CD8-positive, alpha-beta memory T cell (primary cell): ENCODE results near the gene PLEKHA6. TPM values are rescaled to one million over a fixed set of nuclear protein-coding genes. Genes with fewer than 3 reads are reported as not detected.

Experiments used
- CTCF ChIA-PET: fragments of 350-600 bp; sonication (Branson Sonifier 250); formaldehyde crosslinking; loops from one replicate; lab custom pipeline; 2021; ENCODE audit warnings: antibody characterized with exemption; lab: Charles Lee
- POLR2A ChIA-PET: fragments of 350-600 bp; sonication (Branson Sonifier 250); formaldehyde crosslinking; loops from one replicate; lab custom pipeline; 2021; ENCODE audit warnings: antibody characterized with exemption; lab: Charles Lee
- DNase-seq, 5 donors: peaks; one replicate each; pipeline versions ENCODE4 v3.0.0 to v3.0.0-alpha.2; 2020 to 2022; ENCODE audit warnings: mixed read lengths in 1 of 5
- H3K27ac ChIP-seq: one replicate; pipeline ENCODE4 v1.7.0; 2013; ENCODE audit warnings: low read depth, mild to moderate bottlenecking, low read length, moderate library complexity
- H3K27me3 ChIP-seq: 2 replicates; pipeline ENCODE4 v1.7.0; 2013; ENCODE audit warnings: low read length, mild to moderate bottlenecking; ENCODE audit not compliant: insufficient read depth, poor library complexity, severe bottlenecking
- H3K36me3 ChIP-seq: 2 replicates; pipeline ENCODE4 v1.7.0; 2013; ENCODE audit warnings: mild to moderate bottlenecking, low read length, moderate library complexity; ENCODE audit not compliant: insufficient read depth
- H3K4me1 ChIP-seq: 2 replicates; pipeline ENCODE4 v1.7.0; 2013; ENCODE audit warnings: mild to moderate bottlenecking, low read length, moderate library complexity; ENCODE audit not compliant: insufficient read depth
- H3K4me3 ChIP-seq: 2 replicates; pipeline ENCODE4 v1.7.0; 2013; ENCODE audit warnings: mild to moderate bottlenecking, low read length
- H3K9me3 ChIP-seq: 2 replicates; pipeline ENCODE4 v1.7.0; 2013; ENCODE audit warnings: mild to moderate bottlenecking, low read length
- H3K27ac Mint-ChIP-seq, 8 donors: one replicate each; pipeline ENCODE4 v1.8.0; 2020 to 2021; ENCODE audit warnings: mixed read lengths in 8 of 8, mild to moderate bottlenecking in 6 of 8, inconsistent platforms in 3 of 8, moderate library complexity in 3 of 8
- H3K27me3 Mint-ChIP-seq, 2 donors: one replicate each; pipeline ENCODE4 v1.8.0; 2020 to 2021; ENCODE audit warnings: mixed read lengths in 2 of 2, mild to moderate bottlenecking in 1 of 2, moderate library complexity in 1 of 2
- H3K36me3 Mint-ChIP-seq, 3 donors: one replicate each; pipeline ENCODE4 v1.8.0; 2020 to 2021; ENCODE audit warnings: mixed read lengths in 3 of 3, inconsistent platforms in 1 of 3, mild to moderate bottlenecking in 1 of 3
- H3K4me1 Mint-ChIP-seq, 3 donors: one replicate each; pipeline ENCODE4 v1.8.0; 2020 to 2021; ENCODE audit warnings: mixed read lengths in 3 of 3, inconsistent platforms in 1 of 3, mild to moderate bottlenecking in 1 of 3
- H3K4me3 Mint-ChIP-seq, 7 donors: one replicate each; pipeline ENCODE4 v1.8.0; 2020 to 2021; ENCODE audit warnings: mixed read lengths in 7 of 7, mild to moderate bottlenecking in 6 of 7, moderate library complexity in 4 of 7, inconsistent platforms in 2 of 7
- H3K9me3 Mint-ChIP-seq, 5 donors: one replicate each; pipeline ENCODE4 v1.8.0; 2020 to 2022; ENCODE audit warnings: mixed read lengths in 5 of 5, mild to moderate bottlenecking in 3 of 5, moderate library complexity in 2 of 5, inconsistent platforms in 1 of 5
- polyA plus RNA-seq: library from polyadenylated mRNA; unstranded; fragments of 300-500 nt; fragmentation: Illumina TruSeq; gene quantifications from one replicate; pipeline ENCODE4 v1.2.3, GENCODE V29; 2021
- total RNA-seq, 2 experiments: library from RNA; stranded (reverse); gene quantifications; one replicate each; pipeline ENCODE4 v1.2.3, GENCODE V29; 2021

PLEKHA6 gene
- total and polyA plus RNA-seq, 3 experiments from 2014 or later = 0.09 to 0.13 TPM; not detected in 1

GRCh38 chr1:204404629-204405028 is 44.9 kb upstream of the PLEKHA6 start:
- no peak overlapping the region for H3K27ac ChIP-seq
- H3K27ac Mint-ChIP-seq = peak overlapping the region in 6 of 8 donors; percentile 36 to 61 (median 50)
- peaks cover 0 to 88% (median 13%) of the 10 kb centered on the region in 3 donors for H3K36me3 Mint-ChIP-seq

GRCh38 chr1:204402391-204402790 is 42.7 kb upstream of the PLEKHA6 start:
- POLR2A ChIA-PET = no interaction called here
- CTCF ChIA-PET = no interaction called here
- Histone ChIP-seq H3K36me3 (peaks cover 36% of the 10 kb centered on the region), H3K4me3 (no peak overlapping the region), H3K4me1 (peaks cover 20% of the 10 kb centered on the region), H3K27me3 (no peaks in the 10 kb centered on the region), H3K9me3 (no peaks in the 10 kb centered on the region), H3K27ac (no peak overlapping the region)
- DNase-seq = no peak
- Mint-ChIP-seq H3K36me3 (peaks cover 0 to 78% (median 12%) of the 10 kb centered on the region in 3 donors), H3K4me3 (peak overlapping the region in 1 of 7 donors; percentile 27), H3K27me3 (no peaks in the 10 kb centered on the region), H3K27ac (peak overlapping the region in 2 of 8 donors; percentile 56 to 64), H3K4me1 (peaks cover 27 to 58% (median 41%) of the 10 kb centered on the region in 3 donors), H3K9me3 (no peaks in the 10 kb centered on the region)

More at GRCh38 chr1:204404629-204405028, 44.9 kb upstream of the PLEKHA6 start:
- H3K4me3 Mint-ChIP-seq = peak overlapping the region in 4 of 7 donors; percentile 8 to 44 (median 30)
- Histone ChIP-seq H3K36me3 (peaks cover 35% of the 10 kb centered on the region), H3K4me1 (peaks cover 20% of the 10 kb centered on the region), H3K27me3 (no peaks in the 10 kb centered on the region), H3K4me3 (no peak overlapping the region), H3K9me3 (no peaks in the 10 kb centered on the region)
- H3K27me3 Mint-ChIP-seq = no peaks in the 10 kb centered on the region
- no peak for DNase-seq
- POLR2A ChIA-PET = no interaction called here
- peaks cover 32 to 60% (median 38%) of the 10 kb centered on the region in 3 donors for H3K4me1 Mint-ChIP-seq
- CTCF ChIA-PET = no interaction called here
- H3K9me3 Mint-ChIP-seq = no peaks in the 10 kb centered on the region

- Mint-ChIP-seq H3K27ac (peak overlapping the region in 4 of 8 donors; percentile 12 to 74 (median 48)), H3K36me3 (peaks cover 0 to 75% (median 12%) of the 10 kb centered on the region in 3 donors), H3K4me3 (no peak overlapping the region), H3K9me3 (no peaks in the 10 kb centered on the region), H3K4me1 (peaks cover 24 to 55% (median 38%) of the 10 kb centered on the region in 3 donors), H3K27me3 (no peaks in the 10 kb centered on the region)
- Histone ChIP-seq H3K36me3 (peaks cover 36% of the 10 kb centered on the region), H3K27me3 (no peaks in the 10 kb centered on the region), H3K4me3 (no peak overlapping the region), H3K4me1 (peaks cover 20% of the 10 kb centered on the region), H3K9me3 (no peaks in the 10 kb centered on the region), H3K27ac (no peak overlapping the region)
- DNase-seq = no peak
- POLR2A ChIA-PET = no interaction called here
- CTCF ChIA-PET = no interaction called here
These were observed 42.0 kb upstream of the PLEKHA6 start for GRCh38 chr1:204401730-204402129.

GRCh38 chr1:204400882-204401510 is 41.3 kb upstream of the PLEKHA6 start:
- Mint-ChIP-seq H3K27me3 (no peaks in the 10 kb centered on the region), H3K27ac (peak overlapping the region in 6 of 8 donors; percentile 10 to 87 (median 64)), H3K4me1 (peaks cover 19 to 47% (median 32%) of the 10 kb centered on the region in 3 donors), H3K4me3 (no peak overlapping the region), H3K36me3 (peaks cover 0 to 73% (median 10%) of the 10 kb centered on the region in 3 donors), H3K9me3 (no peaks in the 10 kb centered on the region)
- peaks cover 15% of the 10 kb centered on the region for H3K4me1 ChIP-seq
- H3K27ac ChIP-seq = no peak overlapping the region
- no peaks in the 10 kb centered on the region for H3K9me3 ChIP-seq
- CTCF ChIA-PET = interaction anchor here (0.7 to 1.0 kb wide), 2 partner anchors 38 to 105 kb away, joined by 3 to 4 read pairs; no protein-coding TSS in a partner anchor
- no peak overlapping the region for H3K4me3 ChIP-seq
- H3K27me3 ChIP-seq = no peaks in the 10 kb centered on the region
- no peak for DNase-seq
- peaks cover 34% of the 10 kb centered on the region for H3K36me3 ChIP-seq
- POLR2A ChIA-PET = no interaction called here

- POLR2A ChIA-PET = interaction anchor here (1.0 to 1.5 kb wide), 3 partner anchors 9 to 16 kb away, joined by 3 to 8 read pairs (median 4); no protein-coding TSS in a partner anchor
These were observed 38.7 kb upstream of the PLEKHA6 start for GRCh38 chr1:204398197-204399125.

DNA sequence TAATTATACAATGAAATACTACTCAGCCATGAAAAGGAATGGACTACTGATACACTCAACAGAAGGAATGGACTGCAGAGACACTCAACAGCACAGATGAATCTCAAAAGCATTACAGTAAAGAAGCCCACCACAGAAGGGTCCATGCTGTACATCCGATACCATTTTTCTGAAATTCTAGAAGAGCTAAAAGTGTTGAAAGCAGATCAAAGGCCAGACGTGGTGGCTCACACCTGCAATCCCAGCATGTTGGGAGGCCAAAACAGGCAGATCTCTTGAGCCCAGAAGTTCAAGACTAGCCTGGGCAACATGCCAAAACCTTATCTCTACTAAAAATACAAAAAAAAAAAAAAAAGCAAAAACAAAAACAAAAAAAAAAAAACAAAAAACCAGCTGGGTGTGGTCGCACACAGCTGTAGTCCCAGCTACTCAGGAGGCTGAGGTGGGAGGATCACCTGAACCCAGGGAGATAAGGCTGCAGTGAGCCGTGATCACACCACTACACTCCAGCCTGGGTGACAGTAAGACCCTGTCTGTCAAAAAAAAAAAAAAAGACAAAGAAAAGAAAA is 36.4 kb upstream of the PLEKHA6 start:
- Histone ChIP-seq H3K4me1 (peaks cover 2% of the 10 kb centered on the region), H3K36me3 (peaks cover 18% of the 10 kb centered on the region), H3K27ac (no peak overlapping the region), H3K4me3 (no peak overlapping the region), H3K9me3 (no peaks in the 10 kb centered on the region), H3K27me3 (no peaks in the 10 kb centered on the region)
- H3K4me1 Mint-ChIP-seq = peaks cover 3 to 14% (median 7%) of the 10 kb centered on the region in 3 donors
- peaks cover 0 to 33% (median 10%) of the 10 kb centered on the region in 3 donors for H3K36me3 Mint-ChIP-seq
- H3K27ac Mint-ChIP-seq = peak overlapping the region in 3 of 8 donors; percentile 16 to 58 (median 55)
- POLR2A ChIA-PET = interaction anchor here (0.6 kb wide), 1 partner anchor 120 kb away, joined by 3 read pairs; no protein-coding TSS in a partner anchor
- CTCF ChIA-PET = interaction anchor here (0.9 to 2.6 kb wide), 3 partner anchors 12 to 97 kb away, joined by 3 to 5 read pairs (median 5); no protein-coding TSS in a partner anchor
- no peak for DNase-seq
- no peak overlapping the region for H3K4me3 Mint-ChIP-seq
- no peaks in the 10 kb centered on the region for H3K27me3 Mint-ChIP-seq
- H3K9me3 Mint-ChIP-seq = no peaks in the 10 kb centered on the region

More at GRCh38 chr1:204398197-204399125, 38.7 kb upstream of the PLEKHA6 start:
- Mint-ChIP-seq H3K36me3 (peaks cover 0 to 53% (median 11%) of the 10 kb centered on the region in 3 donors), H3K9me3 (no peaks in the 10 kb centered on the region), H3K27ac (peak overlapping the region; percentile 64 to 90 (median 78)), H3K27me3 (no peaks in the 10 kb centered on the region), H3K4me3 (no peak overlapping the region), H3K4me1 (peaks cover 3 to 25% (median 7%) of the 10 kb centered on the region in 3 donors)
- Histone ChIP-seq H3K27me3 (no peaks in the 10 kb centered on the region), H3K4me3 (no peak overlapping the region), H3K36me3 (peaks cover 18% of the 10 kb centered on the region), H3K27ac (no peak overlapping the region), H3K4me1 (no peaks in the 10 kb centered on the region), H3K9me3 (no peaks in the 10 kb centered on the region)
- DNase-seq = peak in 4 of 5 donors; percentile 39 to 73 (median 64)
- CTCF ChIA-PET = interaction anchor here (0.6 to 3.0 kb wide), 31 partner anchors 10 to 348 kb away, joined by 3 to 42 read pairs (median 4); partner anchors contain the start of genes GOLT1A and PIK3C2B

DNA sequence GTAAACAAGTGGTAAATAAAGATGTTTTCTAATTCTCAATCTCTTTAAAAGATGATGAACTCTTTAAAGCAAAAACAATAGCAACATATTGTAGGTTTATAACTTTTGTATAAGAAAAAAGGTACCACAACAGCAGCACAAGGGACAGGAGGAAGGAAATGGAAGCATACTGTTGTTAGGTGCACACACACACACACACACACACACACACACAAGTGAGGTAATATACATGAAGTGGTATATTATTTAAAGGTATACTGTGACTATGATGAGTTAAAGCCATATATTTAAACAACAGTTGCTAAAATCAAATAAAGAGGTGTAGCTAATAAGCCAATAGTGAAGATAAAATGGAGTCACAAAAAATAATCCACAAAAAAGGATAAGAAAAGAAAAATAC is 31.9 kb upstream of the PLEKHA6 start:
- Histone ChIP-seq H3K4me3 (no peak overlapping the region), H3K9me3 (no peaks in the 10 kb centered on the region), H3K27me3 (no peaks in the 10 kb centered on the region), H3K4me1 (peaks cover 13% of the 10 kb centered on the region), H3K27ac (no peak overlapping the region), H3K36me3 (no peaks in the 10 kb centered on the region)
- no peaks in the 10 kb centered on the region for H3K27me3 Mint-ChIP-seq
- peak overlapping the region in 3 of 8 donors; percentile 32 to 63 (median 62) for H3K27ac Mint-ChIP-seq
- CTCF ChIA-PET = no interaction called here
- POLR2A ChIA-PET = no interaction called here
- no peak for DNase-seq
- peaks cover 0 to 4% (median 1%) of the 10 kb centered on the region in 3 donors for H3K36me3 Mint-ChIP-seq
- no peaks in the 10 kb centered on the region for H3K9me3 Mint-ChIP-seq
- no peak overlapping the region for H3K4me3 Mint-ChIP-seq
- peaks cover 0 to 17% (median 6%) of the 10 kb centered on the region in 3 donors for H3K4me1 Mint-ChIP-seq
